Colonic mucosa (tissue), 4 donors: Measurements from ENCODE around the gene EHHADH. TPM values are rescaled to one million over a fixed set of nuclear protein-coding genes. Genes with fewer than 3 reads are reported as not detected.

ENCODE experiments used
- DNase-seq: peaks from one replicate; pipeline ENCODE4 v3.0.0-alpha.2; 2020
- H3K27ac ChIP-seq: fragments of 200-600 bp; one replicate; pipeline ENCODE4 v1.8.0; 2021
- H3K27me3 ChIP-seq: fragments of 200-600 bp; one replicate; pipeline ENCODE4 v1.8.0; 2021
- H3K36me3 ChIP-seq: fragments of 200-600 bp; one replicate; pipeline ENCODE4 v1.8.0; 2021
- H3K4me1 ChIP-seq: fragments of 200-600 bp; one replicate; pipeline ENCODE4 v1.8.0; 2021; ENCODE audit warnings: mild to moderate bottlenecking
- H3K4me3 ChIP-seq: fragments of 200-600 bp; one replicate; pipeline ENCODE4 v1.8.0; 2021
- H3K9ac ChIP-seq, 2 donors: one replicate each; pipeline ENCODE4 v1.7.0; 2013; ENCODE audit warnings: control low read depth in 2 of 2, low read depth in 2 of 2, low read length in 2 of 2
- H3K9me3 ChIP-seq: fragments of 200-600 bp; one replicate; pipeline ENCODE4 v1.8.0; 2021
- intact Hi-C: fragments of 100-400 bp; cut with DNase I; formaldehyde crosslinking; loops from one replicate; pipeline ENCODE4 v1.14.1; 2022
- total RNA-seq, 2 donors: library from RNA; stranded (reverse); fragmentation: NEBNext Ultra II Directional in 1 of 2; extraction: Animal tissue kit (Norgen Biotek cat#: 25700) in 1 of 2; gene quantifications; one replicate each; pipeline ENCODE4 v1.2.1, GENCODE V29; 2021
- TF ChIP-seq, protein P1 (sequence below): fragments of 200-600 bp; IDR thresholded peaks from one replicate; pipeline ENCODE4 v1.8.0; 2022; ENCODE audit warnings: antibody characterized with exemption, mild to moderate bottlenecking
- donor health status: healthy.
- donor health status: DM: no; HTN: no; CAD: no.
- donor health status: DM: no; HTN: no; CAD: no.

Gene EHHADH
- total RNA-seq, 2 donors from 2014 or later: 32.7 to 48.9 TPM

DNA sequence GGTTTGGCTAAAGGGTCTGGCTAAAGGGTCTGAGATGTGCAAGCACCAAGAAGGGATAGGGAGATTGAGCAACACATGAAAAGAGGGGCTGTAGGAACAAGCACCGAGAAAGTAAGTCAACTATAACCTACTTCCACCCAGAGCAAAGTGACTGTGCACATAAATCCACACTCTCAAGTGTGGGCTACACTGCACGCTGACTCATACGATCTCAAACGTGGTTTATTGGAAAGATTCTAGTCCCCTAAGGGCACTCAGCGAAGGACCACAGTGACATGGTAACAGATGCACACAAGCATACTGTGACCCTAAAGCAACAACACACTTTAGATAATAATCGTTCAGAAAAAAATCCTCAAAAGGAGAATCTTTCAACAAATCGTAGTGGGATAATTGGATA, 48.0 kb downstream of the EHHADH start:
- Histone ChIP-seq H3K4me3 (no peak overlapping the region), H3K9me3 (no peaks in the 10 kb centered on the region), H3K27ac (no peak overlapping the region), H3K27me3 (no peaks in the 10 kb centered on the region), H3K36me3 (no peaks in the 10 kb centered on the region), H3K4me1 (no peaks in the 10 kb centered on the region), H3K9ac (no peak overlapping the region)
- TF ChIP-seq, protein P1, sequence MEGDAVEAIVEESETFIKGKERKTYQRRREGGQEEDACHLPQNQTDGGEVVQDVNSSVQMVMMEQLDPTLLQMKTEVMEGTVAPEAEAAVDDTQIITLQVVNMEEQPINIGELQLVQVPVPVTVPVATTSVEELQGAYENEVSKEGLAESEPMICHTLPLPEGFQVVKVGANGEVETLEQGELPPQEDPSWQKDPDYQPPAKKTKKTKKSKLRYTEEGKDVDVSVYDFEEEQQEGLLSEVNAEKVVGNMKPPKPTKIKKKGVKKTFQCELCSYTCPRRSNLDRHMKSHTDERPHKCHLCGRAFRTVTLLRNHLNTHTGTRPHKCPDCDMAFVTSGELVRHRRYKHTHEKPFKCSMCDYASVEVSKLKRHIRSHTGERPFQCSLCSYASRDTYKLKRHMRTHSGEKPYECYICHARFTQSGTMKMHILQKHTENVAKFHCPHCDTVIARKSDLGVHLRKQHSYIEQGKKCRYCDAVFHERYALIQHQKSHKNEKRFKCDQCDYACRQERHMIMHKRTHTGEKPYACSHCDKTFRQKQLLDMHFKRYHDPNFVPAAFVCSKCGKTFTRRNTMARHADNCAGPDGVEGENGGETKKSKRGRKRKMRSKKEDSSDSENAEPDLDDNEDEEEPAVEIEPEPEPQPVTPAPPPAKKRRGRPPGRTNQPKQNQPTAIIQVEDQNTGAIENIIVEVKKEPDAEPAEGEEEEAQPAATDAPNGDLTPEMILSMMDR: no peak
- intact Hi-C loops: no loop called here
- no peak for DNase-seq

GRCh38 chr3:185204894-185205293, 49.0 kb downstream of the EHHADH start:
- Histone ChIP-seq H3K36me3 (no peaks in the 10 kb centered on the region), H3K4me1 (no peaks in the 10 kb centered on the region), H3K9me3 (no peaks in the 10 kb centered on the region), H3K27ac (no peak overlapping the region), H3K9ac (no peak overlapping the region), H3K27me3 (no peaks in the 10 kb centered on the region), H3K4me3 (no peak overlapping the region)
- intact Hi-C loops: no loop called here
- TF ChIP-seq, protein P1: no peak
- no peak for DNase-seq

GRCh38 chr3:185200639-185201038, 53.2 kb downstream of the EHHADH start:
- Histone ChIP-seq H3K9me3 (no peaks in the 10 kb centered on the region), H3K9ac (no peak overlapping the region), H3K27me3 (no peaks in the 10 kb centered on the region), H3K4me3 (no peak overlapping the region), H3K4me1 (no peaks in the 10 kb centered on the region), H3K36me3 (no peaks in the 10 kb centered on the region), H3K27ac (no peak overlapping the region)
- intact Hi-C loops: no loop called here
- DNase-seq: no peak
- TF ChIP-seq, protein P1: no peak

- Histone ChIP-seq H3K36me3 (no peaks in the 10 kb centered on the region), H3K4me3 (no peak overlapping the region), H3K9ac (no peak overlapping the region), H3K4me1 (no peaks in the 10 kb centered on the region), H3K27me3 (no peaks in the 10 kb centered on the region), H3K9me3 (no peaks in the 10 kb centered on the region), H3K27ac (no peak overlapping the region)
- DNase-seq: no peak
- intact Hi-C loops: no loop called here
- TF ChIP-seq, protein P1: no peak
Measured at GRCh38 chr3:185199671-185200070, 54.2 kb downstream of the EHHADH start.

GRCh38 chr3:185199206-185199605, 54.6 kb downstream of the EHHADH start:
- Histone ChIP-seq H3K9me3 (no peaks in the 10 kb centered on the region), H3K9ac (no peak overlapping the region), H3K4me1 (no peaks in the 10 kb centered on the region), H3K27me3 (no peaks in the 10 kb centered on the region), H3K4me3 (no peak overlapping the region), H3K27ac (no peak overlapping the region), H3K36me3 (no peaks in the 10 kb centered on the region)
- no peak for DNase-seq
- TF ChIP-seq, protein P1: no peak
- intact Hi-C loops: no loop called here

- H3K9me3 ChIP-seq: no peaks in the 10 kb centered on the region
- H3K9ac ChIP-seq: no peak overlapping the region
- H3K4me1 ChIP-seq: no peaks in the 10 kb centered on the region
- no peak overlapping the region for H3K27ac ChIP-seq
- DNase-seq: no peak
- H3K36me3 ChIP-seq: no peaks in the 10 kb centered on the region
- no peaks in the 10 kb centered on the region for H3K27me3 ChIP-seq
- H3K4me3 ChIP-seq: no peak overlapping the region
- intact Hi-C loops: no loop called here
- TF ChIP-seq, protein P1: no peak
Measured at GRCh38 chr3:185197068-185197467, 56.8 kb downstream of the EHHADH start.
